Motor neuron (in vitro differentiated cells): ENCODE data around the gene KAZALD1. TPM values are rescaled to one million over a fixed set of nuclear protein-coding genes. Genes with fewer than 3 reads are reported as not detected.

Experiments used
- ATAC-seq, 8 experiments: fragments of 200-7000 bp; cut with Tn5 transposase; replicated peaks in 6 of 8; 2 replicates each; pipeline ENCODE4 v1.8.0; 2021; ENCODE audit warnings: mild to moderate bottlenecking in 8 of 8, moderate library complexity in 8 of 8
- H3K27ac ChIP-seq, 2 donors: fragments of 250-450 bp; sonication (Bioruptor Pico); 2 replicates each; pipeline ENCODE4 v1.9.0; 2021; ENCODE audit warnings: antibody characterized with exemption in 2 of 2, mild to moderate bottlenecking in 2 of 2, moderate library complexity in 1 of 2
- H3K4me1 ChIP-seq, 2 donors: fragments of 250-450 bp; sonication (Bioruptor Pico); replicated peaks in 1 of 2; 2 replicates each; pipeline ENCODE4 v1.6.1; 2021; ENCODE audit warnings: antibody characterized with exemption in 2 of 2, mild to moderate bottlenecking in 2 of 2, moderate library complexity in 1 of 2
- H3K4me3 ChIP-seq, 5 donors: fragments of 250-450 bp; sonication (Bioruptor Pico); 2 replicates each; pipeline ENCODE4 v1.9.0; 2021; ENCODE audit warnings: antibody characterized with exemption in 5 of 5, mild to moderate bottlenecking in 5 of 5, moderate library complexity in 4 of 5
- WGBS, 10 experiments: fragments of 450-650 bp; shearing (Covaris generic); methylation state at CpG; one replicate each; pipeline ENCODE4 v1.0.0; 2022; 5-methylcytosine and 5-hydroxymethylcytosine counted together
- in situ Hi-C, 9 experiments: fragments of 400-800 bp; cut with MboI; loops; one replicate each; pipeline ENCODE4 v1.15.0; 2021; ENCODE audit warnings: low sequenced_read_pairs in 9 of 9, low pct_unique_long_range_greater_than_20kb in 2 of 9; ENCODE audit not compliant: unreplicated experiment in 9 of 9
- total RNA-seq, 8 experiments: library from RNA; unstranded; fragments of 300-600 nt; gene quantifications; 2 replicates each; pipeline versions ENCODE4 v1.2.3 to v1.2.4, GENCODE V29; 2022

Gene KAZALD1
- total RNA-seq, 8 experiments from 2014 or later: 1.1 to 47.5 (median 2.6) TPM

GRCh38 chr10:101046332-101047238 lies 15.2 kb upstream of the KAZALD1 start:
- in situ Hi-C loops: no loop called here
- no peak overlapping the region for H3K4me3 ChIP-seq

GRCh38 chr10:101047268-101047667 lies 14.5 kb upstream of the KAZALD1 start:
- WGBS, 10 experiments: 14 to 50% (median 29%) methylated on average over 1 to 12 of the region's 16 CpGs; no CpG with 5 or more reads in 3 of the 10 experiments
- Histone ChIP-seq H3K4me3 (no peak overlapping the region), H3K4me1 (peaks cover 17 to 31% of the 10 kb centered on the region in 2 donors), H3K27ac (no peak overlapping the region)
- ATAC-seq: no peak
- in situ Hi-C loops: no loop called here

More at GRCh38 chr10:101046332-101047238, 15.2 kb upstream of the KAZALD1 start:
- 18 to 100% (median 55%) methylated on average over 2 to 16 of the region's 25 CpGs for WGBS, 10 experiments
- Histone ChIP-seq H3K27ac (no peak overlapping the region), H3K4me1 (peaks cover 19 to 34% of the 10 kb centered on the region in 2 donors)
- ATAC-seq: no peak

GRCh38 chr10:101047961-101048892 lies 13.6 kb upstream of the KAZALD1 start:
- 10 to 49% (median 28%) methylated on average over 2 to 15 of the region's 62 CpGs; no CpG with 5 or more reads in 2 of the 10 experiments for WGBS, 10 experiments
- peaks cover 12 to 27% of the 10 kb centered on the region in 2 donors for H3K4me1 ChIP-seq
- ATAC-seq: peak in 5 of 8 experiments; percentile 22 to 64 (median 58)
- no peak overlapping the region for H3K4me3 ChIP-seq
- in situ Hi-C loops: no loop called here
- no peak overlapping the region for H3K27ac ChIP-seq

GRCh38 chr10:101050208-101051069 lies 11.3 kb upstream of the KAZALD1 start:
- WGBS, 10 experiments: 0 to 100% (median 21%) methylated on average over 1 to 16 of the region's 42 CpGs; no CpG with 5 or more reads in 5 of the 10 experiments
- ATAC-seq: peak; percentile 49 to 95 (median 68)
- Histone ChIP-seq H3K27ac (no peak overlapping the region), H3K4me1 (peaks cover 4 to 16% of the 10 kb centered on the region in 2 donors), H3K4me3 (no peak overlapping the region)
- in situ Hi-C loops: loop anchor here in 1 of 9 experiments (10.0 kb wide), 1 partner anchor 94 kb away; no protein-coding TSS in a partner anchor

- no peak overlapping the region for H3K4me3 ChIP-seq
- ATAC-seq: peak in 2 of 8 experiments; percentile 10 to 73
- H3K27ac ChIP-seq: no peak overlapping the region
- in situ Hi-C loops: loop anchor here in 1 of 9 experiments (10.0 kb wide), 1 partner anchor 93 kb away; no protein-coding TSS in a partner anchor
- 83 to 100% (median 100%) methylated on average over 1 to 2 of the region's 3 CpGs; no CpG with 5 or more reads in 5 of the 10 experiments for WGBS, 10 experiments
- peaks cover 4 to 12% of the 10 kb centered on the region in 2 donors for H3K4me1 ChIP-seq
Measured at GRCh38 chr10:101052285-101052684, 9.5 kb upstream of the KAZALD1 start.

- no peak overlapping the region for H3K27ac ChIP-seq
- no peak overlapping the region for H3K4me3 ChIP-seq
- H3K4me1 ChIP-seq: peaks cover 4 to 10% of the 10 kb centered on the region in 2 donors
- in situ Hi-C loops: loop anchor here in 1 of 9 experiments (10.0 kb wide), 1 partner anchor 91 kb away; no protein-coding TSS in a partner anchor
- ATAC-seq: no peak
Measured at GRCh38 chr10:101053516-101053915, 8.3 kb upstream of the KAZALD1 start.

GRCh38 chr10:101054351-101054750 lies 7.4 kb upstream of the KAZALD1 start:
- Histone ChIP-seq H3K4me1 (peaks cover 4 to 10% of the 10 kb centered on the region in 2 donors), H3K27ac (no peak overlapping the region), H3K4me3 (no peak overlapping the region)
- in situ Hi-C loops: loop anchor here in 1 of 9 experiments (10.0 kb wide), 1 partner anchor 90 kb away; no protein-coding TSS in a partner anchor
- 71 to 100% (median 100%) methylated on average over 1 of the region's 1 CpG; no CpG with 5 or more reads in 4 of the 10 experiments for WGBS, 10 experiments
- ATAC-seq: no peak

- no peak for ATAC-seq
- 79 to 100% (median 99%) methylated on average over 1 to 5 of the region's 5 CpGs; no CpG with 5 or more reads in 2 of the 10 experiments for WGBS, 10 experiments
- in situ Hi-C loops: loop anchor here in 1 of 9 experiments (10.0 kb wide), 1 partner anchor 90 kb away; no protein-coding TSS in a partner anchor
- Histone ChIP-seq H3K27ac (no peak overlapping the region), H3K4me1 (peaks cover 8 to 13% of the 10 kb centered on the region in 2 donors), H3K4me3 (no peak overlapping the region)
Measured at GRCh38 chr10:101054876-101055275, 6.9 kb upstream of the KAZALD1 start.

- Histone ChIP-seq H3K4me1 (peaks cover 6 to 12% of the 10 kb centered on the region in 2 donors), H3K4me3 (no peak overlapping the region), H3K27ac (no peak overlapping the region)
- in situ Hi-C loops: loop anchor here in 1 of 9 experiments (10.0 kb wide), 1 partner anchor 89 kb away; no protein-coding TSS in a partner anchor
- 80 to 100% (median 96%) methylated on average over 2 to 3 of the region's 4 CpGs; no CpG with 5 or more reads in 6 of the 10 experiments for WGBS, 10 experiments
- no peak for ATAC-seq
Measured at GRCh38 chr10:101055411-101055810, 6.4 kb upstream of the KAZALD1 start.

- Histone ChIP-seq H3K4me1 (peaks cover 6 to 8% of the 10 kb centered on the region in 2 donors), H3K27ac (no peak overlapping the region), H3K4me3 (no peak overlapping the region)
- no peak for ATAC-seq
- WGBS, 10 experiments: 81 to 100% (median 94%) methylated on average over 2 to 4 of the region's 4 CpGs
- in situ Hi-C loops: loop anchor here in 1 of 9 experiments (10.0 kb wide), 1 partner anchor 88 kb away; no protein-coding TSS in a partner anchor
Measured at GRCh38 chr10:101056365-101057151, 5.2 kb upstream of the KAZALD1 start.
